ENCODE measurements around the gene MATCAP1. TPM values are rescaled to one million over a fixed set of nuclear protein-coding genes. Genes with fewer than 3 reads are reported as not detected.

The MATCAP1 gene
- total and polyA plus RNA-seq, 2 donors (not counting 1 experiment from before 2014, with no cell fraction given): 16.6 to 28.4 TPM

DNA sequence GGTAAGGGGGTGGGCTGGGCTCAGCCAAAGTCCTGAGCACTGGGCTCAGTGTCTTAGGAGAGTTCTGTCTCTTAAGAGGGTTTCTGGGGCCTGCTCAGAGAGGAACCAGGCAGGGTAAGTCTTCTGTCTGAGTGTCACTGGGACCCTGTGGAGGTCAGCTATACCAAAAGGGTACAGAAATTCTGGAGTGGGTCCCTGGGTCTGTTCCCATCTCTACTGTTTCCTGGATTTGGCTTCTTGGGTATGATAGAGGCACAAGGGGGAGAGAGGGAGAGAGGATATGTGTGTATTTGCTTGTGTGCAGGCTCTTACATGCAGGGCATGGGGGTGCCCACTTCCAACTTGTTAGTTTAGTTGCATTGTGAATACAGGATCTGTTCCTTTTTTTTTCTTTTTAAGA lies 9.8 kb upstream of the MATCAP1 start:
- H3K27me3 ChIP-seq (ENCODE audit: control insufficient read depth, insufficient read depth, low read length): no peaks in the 10 kb centered on the region
- no peak overlapping the region for H3K27ac ChIP-seq (ENCODE audit: insufficient read depth, low read length)
- H3K4me2 ChIP-seq (ENCODE audit: extremely low read depth, insufficient read depth, low read length): peak overlapping the region; percentile 65
- no peak for DNase-seq (ENCODE audit: low read depth in 2 of 2)
- H3K4me3 ChIP-seq (replicated peaks in 1 of 4; ENCODE audit: control extremely low read depth in 1 of 4, insufficient read depth in 1 of 4, low read depth in 3 of 4, low read length in 4 of 4): peak overlapping the region in 3 of 4 experiments; percentile 82 to 93 (median 93)
- H3K4me1 ChIP-seq (ENCODE audit: control insufficient read depth, extremely low read depth, insufficient read depth, low read length): peaks cover 19% of the 10 kb centered on the region
- peaks cover 27% of the 10 kb centered on the region for H3K79me2 ChIP-seq (ENCODE audit: control insufficient read depth, insufficient read depth, low read length)
- no peaks in the 10 kb centered on the region for H4K20me1 ChIP-seq (ENCODE audit: control insufficient read depth, extremely low read depth, insufficient read depth, low read length)
- no peak overlapping the region for H2AFZ ChIP-seq (ENCODE audit: low read length)
- peaks cover 30% of the 10 kb centered on the region for H3K36me3 ChIP-seq (ENCODE audit: control insufficient read depth, insufficient read depth, low read length)
- H3K9ac ChIP-seq (ENCODE audit: insufficient read depth, low read length): no peak overlapping the region
- H3K9me3 ChIP-seq (ENCODE audit: control insufficient read depth, insufficient read depth, low read depth, low read length): no peaks in the 10 kb centered on the region
- TF ChIP-seq, protein P1, sequence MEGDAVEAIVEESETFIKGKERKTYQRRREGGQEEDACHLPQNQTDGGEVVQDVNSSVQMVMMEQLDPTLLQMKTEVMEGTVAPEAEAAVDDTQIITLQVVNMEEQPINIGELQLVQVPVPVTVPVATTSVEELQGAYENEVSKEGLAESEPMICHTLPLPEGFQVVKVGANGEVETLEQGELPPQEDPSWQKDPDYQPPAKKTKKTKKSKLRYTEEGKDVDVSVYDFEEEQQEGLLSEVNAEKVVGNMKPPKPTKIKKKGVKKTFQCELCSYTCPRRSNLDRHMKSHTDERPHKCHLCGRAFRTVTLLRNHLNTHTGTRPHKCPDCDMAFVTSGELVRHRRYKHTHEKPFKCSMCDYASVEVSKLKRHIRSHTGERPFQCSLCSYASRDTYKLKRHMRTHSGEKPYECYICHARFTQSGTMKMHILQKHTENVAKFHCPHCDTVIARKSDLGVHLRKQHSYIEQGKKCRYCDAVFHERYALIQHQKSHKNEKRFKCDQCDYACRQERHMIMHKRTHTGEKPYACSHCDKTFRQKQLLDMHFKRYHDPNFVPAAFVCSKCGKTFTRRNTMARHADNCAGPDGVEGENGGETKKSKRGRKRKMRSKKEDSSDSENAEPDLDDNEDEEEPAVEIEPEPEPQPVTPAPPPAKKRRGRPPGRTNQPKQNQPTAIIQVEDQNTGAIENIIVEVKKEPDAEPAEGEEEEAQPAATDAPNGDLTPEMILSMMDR (conservative IDR thresholded peaks at IDR 0.05 in 1 of 2, IDR thresholded peaks at IDR 0.05 in 1 of 2; ENCODE audit: low read depth in 1 of 2, low read length in 2 of 2): no peak
- TF ChIP-seq EZH2 (IDR thresholded peaks at IDR 0.05; ENCODE audit: low read length, missing control alignments): no peak

DNA sequence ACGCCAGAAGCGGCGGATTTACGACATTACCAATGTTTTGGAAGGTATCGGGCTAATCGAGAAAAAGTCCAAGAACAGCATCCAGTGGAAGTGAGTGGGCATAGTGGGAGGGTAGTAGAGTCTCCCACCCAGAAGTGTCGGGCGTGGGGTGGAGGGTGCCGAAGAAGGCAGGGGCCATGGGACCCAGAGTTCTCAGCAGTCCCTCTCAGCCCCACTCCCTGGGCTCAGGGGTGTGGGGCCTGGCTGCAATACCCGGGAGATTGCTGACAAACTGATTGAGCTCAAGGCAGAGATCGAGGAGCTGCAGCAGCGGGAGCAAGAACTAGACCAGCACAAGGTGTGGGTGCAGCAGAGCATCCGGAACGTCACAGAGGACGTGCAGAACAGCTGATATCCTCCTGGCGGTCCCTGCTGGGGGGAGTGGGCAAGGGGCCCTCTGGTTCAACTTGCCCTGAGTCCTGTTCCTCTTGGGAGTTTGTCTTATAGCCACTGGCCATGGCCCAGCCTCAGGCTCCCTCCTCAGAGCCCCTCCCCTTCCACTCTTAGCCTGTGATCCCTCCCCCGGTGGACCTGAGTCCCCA lies 9.1 kb upstream of the MATCAP1 start:
- H3K4me2 ChIP-seq (ENCODE audit: extremely low read depth, insufficient read depth, low read length): peak overlapping the region; percentile 65
- H2AFZ ChIP-seq (ENCODE audit: low read length): no peak overlapping the region
- peaks cover 28% of the 10 kb centered on the region for H3K36me3 ChIP-seq (ENCODE audit: control insufficient read depth, insufficient read depth, low read length)
- no peak for DNase-seq (ENCODE audit: low read depth in 2 of 2)
- H3K9ac ChIP-seq (ENCODE audit: insufficient read depth, low read length): peak overlapping the region; percentile 82
- no peak for TF ChIP-seq EZH2 (IDR thresholded peaks at IDR 0.05; ENCODE audit: low read length, missing control alignments)
- TF ChIP-seq, protein P1 (conservative IDR thresholded peaks at IDR 0.05 in 1 of 2, IDR thresholded peaks at IDR 0.05 in 1 of 2; ENCODE audit: low read depth in 1 of 2, low read length in 2 of 2): no peak
- H3K4me1 ChIP-seq (ENCODE audit: control insufficient read depth, extremely low read depth, insufficient read depth, low read length): peaks cover 19% of the 10 kb centered on the region
- no peaks in the 10 kb centered on the region for H3K27me3 ChIP-seq (ENCODE audit: control insufficient read depth, insufficient read depth, low read length)
- H3K79me2 ChIP-seq (ENCODE audit: control insufficient read depth, insufficient read depth, low read length): peaks cover 27% of the 10 kb centered on the region
- no peaks in the 10 kb centered on the region for H4K20me1 ChIP-seq (ENCODE audit: control insufficient read depth, extremely low read depth, insufficient read depth, low read length)
- peak overlapping the region; percentile 49 to 93 (median 88) for H3K4me3 ChIP-seq (replicated peaks in 1 of 4; ENCODE audit: control extremely low read depth in 1 of 4, insufficient read depth in 1 of 4, low read depth in 3 of 4, low read length in 4 of 4)
- H3K27ac ChIP-seq (ENCODE audit: insufficient read depth, low read length): peak overlapping the region; percentile 60
- H3K9me3 ChIP-seq (ENCODE audit: control insufficient read depth, insufficient read depth, low read depth, low read length): no peaks in the 10 kb centered on the region

DNA sequence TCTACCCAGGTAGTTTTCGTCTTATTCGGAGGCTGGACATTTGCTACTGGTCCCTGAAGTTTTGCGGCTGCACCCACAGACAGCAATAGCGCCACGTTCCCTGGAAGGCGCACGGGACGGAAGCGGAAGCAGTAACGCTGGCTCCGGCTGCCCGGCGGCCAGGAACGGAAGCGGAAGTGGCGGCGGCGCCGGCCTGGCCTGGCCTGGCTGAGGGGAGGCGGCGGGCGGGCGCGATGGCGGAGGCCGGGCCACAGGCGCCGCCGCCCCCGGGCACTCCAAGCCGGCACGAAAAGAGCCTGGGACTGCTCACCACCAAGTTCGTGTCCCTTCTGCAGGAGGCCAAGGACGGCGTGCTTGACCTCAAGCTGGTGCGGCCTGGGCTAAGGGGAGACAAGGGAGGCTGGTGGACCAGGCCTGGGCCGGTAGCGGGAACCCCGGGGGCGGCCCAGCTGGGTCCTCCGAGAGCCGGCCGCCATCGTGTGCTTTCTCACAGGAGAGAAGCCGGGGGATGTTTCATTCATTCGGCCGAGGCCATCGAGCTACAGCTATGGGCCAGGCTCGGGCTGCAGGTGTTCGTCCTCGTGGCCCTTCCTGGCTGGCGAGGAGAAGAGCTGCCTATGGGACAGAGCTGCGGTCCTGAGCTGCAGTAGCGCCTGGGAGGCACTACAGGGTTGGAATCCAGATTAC lies 8.4 kb upstream of the MATCAP1 start, which contains the start of gene E2F4:
E2F4 (plus strand) TSS at position 161 of the 687 bp plus-strand sequence; CDS start at position 234, 73 bp downstream.
- Histone ChIP-seq H3K27ac (ENCODE audit: insufficient read depth, low read length) (peak within 1 kb of the TSS; percentile 60), H3K4me3 (replicated peaks in 1 of 4; ENCODE audit: control extremely low read depth in 1 of 4, insufficient read depth in 1 of 4, low read depth in 3 of 4, low read length in 4 of 4) (peak within 1 kb of the TSS; percentile 49 to 93 (median 88)), H2AFZ (ENCODE audit: low read length) (no peak within 1 kb of the TSS), H3K9me3 (ENCODE audit: control insufficient read depth, insufficient read depth, low read depth, low read length) (no peaks in the 10 kb centered on the region), H3K4me1 (ENCODE audit: control insufficient read depth, extremely low read depth, insufficient read depth, low read length) (peaks cover 19% of the 10 kb centered on the region), H3K4me2 (ENCODE audit: extremely low read depth, insufficient read depth, low read length) (peak within 1 kb of the TSS; percentile 65), H4K20me1 (ENCODE audit: control insufficient read depth, extremely low read depth, insufficient read depth, low read length) (no peaks in the 10 kb centered on the region), H3K36me3 (ENCODE audit: control insufficient read depth, insufficient read depth, low read length) (peaks cover 24% of the 10 kb centered on the region), H3K27me3 (ENCODE audit: control insufficient read depth, insufficient read depth, low read length) (no peaks in the 10 kb centered on the region), H3K79me2 (ENCODE audit: control insufficient read depth, insufficient read depth, low read length) (peaks cover 27% of the 10 kb centered on the region), H3K9ac (ENCODE audit: insufficient read depth, low read length) (peak within 1 kb of the TSS; percentile 82)
- DNase-seq (ENCODE audit: low read depth in 2 of 2): peak; percentile 91 to 92
- no peak for TF ChIP-seq EZH2 (IDR thresholded peaks at IDR 0.05; ENCODE audit: low read length, missing control alignments)
- TF ChIP-seq, protein P1 (conservative IDR thresholded peaks at IDR 0.05 in 1 of 2, IDR thresholded peaks at IDR 0.05 in 1 of 2; ENCODE audit: low read depth in 1 of 2, low read length in 2 of 2): no peak

Data from fibroblast of lung (primary cell).